Activated CD8-positive, alpha-beta memory T cell treated with anti-CD3 and anti-CD28 coated beads, Interleukin-2, amount 50 U/mL, for 4 hours (primary cell): ENCODE results near the gene PHLDA3.
A peak's percentile ranks its signal among the peaks of the same experiment; 100 is the strongest.

Experiments used
- DNase-seq: peaks from one replicate; pipeline ENCODE4 v3.0.0-alpha.2; 2020

The PHLDA3 gene

GRCh38 chr1:201460814-201461644 is 8.0 kb downstream of the PHLDA3 start:
- no peak for DNase-seq

GRCh38 chr1:201459775-201460174 is 9.2 kb downstream of the PHLDA3 start:
- no peak for DNase-seq

DNA sequence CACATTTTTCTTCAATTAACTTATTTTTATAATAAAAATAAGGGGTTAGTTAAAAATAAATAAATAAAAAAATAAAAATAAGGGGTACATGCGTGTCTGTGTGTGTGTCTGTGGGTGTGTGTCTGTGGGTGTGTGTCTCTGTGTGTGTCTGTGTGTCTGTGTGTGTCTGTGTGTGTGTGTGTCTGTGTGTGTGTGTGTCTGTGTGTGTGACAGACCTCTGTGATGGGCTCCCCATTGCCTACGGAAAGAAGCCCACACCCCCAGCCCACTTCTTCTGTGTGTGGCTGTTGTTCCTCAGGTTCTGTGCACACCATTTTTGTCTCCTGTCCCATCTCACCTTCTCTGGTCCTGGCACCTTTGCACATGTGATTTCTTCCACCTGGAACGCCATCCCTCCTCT is 9.9 kb downstream of the PHLDA3 start:
- no peak for DNase-seq

DNA sequence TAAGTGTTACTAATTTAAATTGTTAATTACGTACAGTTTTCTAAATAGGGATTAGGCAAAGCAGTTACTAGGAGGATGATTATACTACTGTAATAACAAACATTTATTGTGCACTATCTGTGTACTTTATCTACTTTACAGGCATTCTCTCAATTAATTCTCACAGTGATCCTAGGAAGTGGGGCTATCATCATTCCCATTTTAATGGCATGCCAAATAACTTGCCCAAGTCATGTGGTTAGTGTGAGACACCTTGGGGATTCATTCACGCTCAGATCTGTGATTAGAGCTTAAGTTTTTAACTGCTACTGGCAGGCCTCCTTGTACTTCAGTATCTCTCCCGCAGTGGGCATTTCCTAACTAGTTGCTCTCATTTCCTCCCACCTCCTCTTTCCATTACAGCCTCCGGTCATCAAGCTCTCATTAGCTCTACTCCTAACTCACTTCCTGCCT is 11.5 kb downstream of the PHLDA3 start:
- no peak for DNase-seq

DNA sequence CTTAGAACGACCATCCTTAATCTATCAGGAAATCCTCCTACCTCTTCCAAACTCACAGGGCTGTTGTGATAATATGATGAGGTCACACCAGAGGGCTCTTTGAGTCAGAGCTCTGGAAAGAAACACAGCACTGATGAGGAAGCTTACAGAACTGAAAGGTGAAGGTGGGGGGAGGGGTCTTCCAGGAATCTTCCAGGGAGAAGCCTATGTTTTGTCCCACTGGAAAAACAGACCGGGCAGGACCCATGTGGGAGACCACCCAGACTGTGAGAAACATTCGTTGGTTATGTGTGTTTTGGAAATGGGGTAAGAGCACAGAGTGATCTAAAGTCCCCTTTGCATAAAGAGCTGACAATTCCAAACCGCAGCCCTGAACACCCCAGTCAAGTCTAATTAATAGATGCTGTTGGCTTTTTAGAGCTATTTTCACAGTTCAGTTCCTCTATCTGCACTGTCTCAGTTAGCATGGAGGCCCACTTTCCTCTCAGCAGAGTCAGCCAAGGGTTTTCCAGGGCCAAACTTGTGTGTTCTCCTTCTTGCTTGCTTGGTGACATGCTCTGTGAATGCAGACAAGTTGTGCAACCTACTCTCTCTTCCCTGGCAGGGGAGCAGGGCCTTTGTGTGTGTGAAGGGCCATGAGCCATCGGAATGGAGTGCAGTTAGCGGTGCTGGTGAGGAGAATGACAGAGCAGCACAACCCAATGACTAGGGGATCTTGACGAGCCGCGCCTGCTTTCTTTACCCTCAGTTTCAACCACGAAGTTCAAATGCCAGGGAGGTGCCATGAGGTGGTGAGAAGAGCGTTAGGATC is 12.3 kb downstream of the PHLDA3 start:
- DNase-seq = no peak

DNA sequence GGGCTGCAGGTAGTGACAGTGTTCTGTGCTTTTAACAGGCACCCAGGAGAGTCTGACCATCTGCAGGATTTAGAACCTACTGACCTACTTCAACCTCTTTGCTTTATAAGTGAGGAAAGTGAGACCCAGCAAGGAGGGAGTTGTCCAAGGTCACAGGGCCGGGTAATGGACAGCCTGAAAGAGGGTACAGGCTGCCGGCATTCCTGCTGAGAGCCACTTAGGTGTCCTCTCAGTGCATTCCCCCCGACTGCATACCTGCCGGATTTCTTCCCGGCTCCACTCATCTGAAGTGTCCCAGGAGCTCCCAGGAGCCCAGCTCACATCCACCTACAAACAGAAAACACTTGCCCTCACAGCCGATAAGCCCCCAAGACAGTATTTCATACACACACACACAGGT is 13.9 kb downstream of the PHLDA3 start:
- DNase-seq = no peak

- no peak for DNase-seq
Measured at GRCh38 chr1:201454608-201455007, 14.4 kb downstream of the PHLDA3 start.

- no peak for DNase-seq
Measured at GRCh38 chr1:201452866-201453265, 16.1 kb downstream of the PHLDA3 start.

GRCh38 chr1:201450721-201451291 is 18.2 kb downstream of the PHLDA3 start:
- no peak for DNase-seq

DNA sequence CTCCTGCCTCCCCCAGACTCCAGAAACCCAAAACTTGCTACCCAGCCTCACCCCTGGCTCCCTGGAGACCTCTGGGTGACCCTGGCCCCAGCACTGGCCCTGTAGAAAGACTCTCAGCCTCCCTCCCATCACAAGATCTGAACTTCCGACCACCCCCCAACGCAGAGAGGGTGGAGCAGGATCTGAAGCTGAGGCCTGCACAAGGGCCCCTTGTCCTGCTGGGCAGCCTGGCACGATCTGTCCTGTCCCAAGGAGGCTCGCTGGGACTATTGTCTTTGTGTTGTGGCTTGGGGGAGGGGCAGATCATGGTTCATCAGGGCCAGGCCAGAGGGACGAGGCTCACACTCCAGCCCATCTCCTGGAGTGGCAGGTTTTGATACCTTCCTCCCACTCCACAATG is 20.0 kb downstream of the PHLDA3 start:
- DNase-seq = no peak

DNA sequence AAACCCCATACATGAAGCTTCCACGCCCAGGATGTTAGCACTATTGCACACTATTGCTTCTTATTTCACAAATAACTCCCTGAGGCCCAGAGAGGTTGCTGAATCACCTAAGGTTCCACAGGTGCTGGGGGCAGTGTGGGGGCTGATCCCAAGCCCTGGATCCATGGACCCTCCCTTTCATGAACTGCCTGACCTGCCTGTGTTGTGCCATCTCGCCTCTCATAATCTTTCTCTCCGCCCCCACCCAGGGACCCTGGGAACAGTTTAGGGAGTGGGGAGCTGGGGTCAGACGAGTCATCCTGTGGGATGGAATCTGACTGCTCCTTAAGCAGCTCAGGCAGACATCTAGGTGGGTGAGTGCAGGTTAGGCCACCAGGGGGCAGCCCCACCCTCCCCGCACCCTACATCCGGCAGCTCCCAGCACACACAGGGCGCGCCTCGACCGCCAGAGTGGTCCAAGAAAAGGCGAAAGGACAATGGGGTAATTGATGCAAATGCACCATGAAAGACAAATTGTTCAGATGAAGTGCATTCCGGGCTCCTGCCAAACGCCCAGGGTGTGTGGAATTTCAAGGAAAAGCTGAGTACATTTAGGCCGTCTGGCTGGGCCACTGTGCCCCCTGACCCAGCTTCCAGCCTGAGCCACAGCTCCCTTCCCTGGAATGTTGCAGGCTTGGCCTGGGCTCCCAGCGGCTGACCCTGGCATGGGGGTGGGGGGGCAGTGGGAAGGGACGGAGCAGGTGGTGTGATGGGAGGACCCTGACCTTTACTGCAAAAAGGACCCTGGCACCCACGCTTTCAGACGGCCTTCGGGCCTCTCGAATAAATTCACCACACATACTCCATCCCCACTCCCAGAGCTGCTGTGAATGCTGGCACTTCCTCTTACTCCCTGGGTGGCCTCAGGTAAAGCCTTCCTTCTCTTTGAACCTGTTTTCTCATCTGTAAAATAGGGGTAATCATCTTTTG is 20.8 kb downstream of the PHLDA3 start:
- DNase-seq = peak; percentile 57

DNA sequence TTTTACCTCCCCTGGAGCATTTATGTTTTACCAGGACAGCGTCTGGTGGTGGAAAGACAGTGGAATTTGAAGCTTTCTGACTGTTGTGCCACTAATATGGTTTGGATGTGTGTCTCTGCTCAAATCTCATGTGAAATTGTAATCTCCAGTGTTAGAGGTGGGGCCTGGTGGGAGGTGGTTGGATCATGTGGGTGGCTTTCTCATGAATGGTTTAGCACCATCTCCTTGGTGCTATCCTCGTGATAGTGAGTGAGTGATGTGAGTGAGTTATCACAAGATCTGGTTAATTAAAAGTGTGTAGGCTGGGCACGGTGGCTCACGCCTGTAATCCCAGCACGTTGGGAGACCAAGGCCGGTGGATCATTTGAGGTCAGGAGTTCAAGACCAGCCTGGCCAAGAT is 23.7 kb downstream of the PHLDA3 start:
- DNase-seq = no peak

DNA sequence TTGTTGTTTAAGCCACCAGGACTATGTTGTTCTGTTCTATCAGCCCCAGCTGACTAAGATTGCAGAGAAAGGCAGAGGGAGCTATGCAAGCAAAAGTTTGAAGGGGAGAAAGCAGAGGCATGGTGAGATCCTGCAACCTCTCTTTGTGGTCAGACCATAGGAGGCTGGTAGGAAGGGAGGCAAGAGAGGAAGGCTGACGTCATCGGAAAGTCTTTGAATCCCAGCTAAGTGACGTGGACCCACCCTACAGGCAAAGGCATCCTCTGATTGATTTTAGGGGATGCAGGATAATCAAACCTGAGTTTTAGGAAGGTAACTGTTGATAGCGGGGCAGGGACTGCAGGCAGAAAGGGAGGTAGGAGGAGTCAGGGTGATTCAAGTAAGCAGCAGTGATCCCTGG is 24.2 kb downstream of the PHLDA3 start:
- no peak for DNase-seq

DNA sequence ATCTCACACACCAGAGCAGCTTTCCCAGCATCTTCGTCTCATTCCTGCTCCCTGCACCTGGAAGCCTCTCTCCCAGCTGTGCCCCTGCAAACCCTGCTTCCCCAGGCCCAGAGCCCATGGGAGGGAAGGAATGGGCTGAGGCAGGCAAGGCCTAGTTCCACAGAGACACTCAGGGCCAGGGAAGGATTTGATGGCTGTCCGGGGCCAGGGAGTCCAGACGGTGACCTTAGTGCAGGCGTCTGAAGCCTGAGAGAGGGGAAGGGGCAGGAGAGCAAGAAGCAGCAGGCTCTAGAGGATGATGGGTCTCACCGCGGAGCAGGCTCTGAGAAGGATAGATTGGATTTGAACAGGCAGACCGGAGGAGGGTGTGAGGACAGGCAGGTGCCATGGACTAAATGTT is 25.2 kb downstream of the PHLDA3 start:
- no peak for DNase-seq

DNA sequence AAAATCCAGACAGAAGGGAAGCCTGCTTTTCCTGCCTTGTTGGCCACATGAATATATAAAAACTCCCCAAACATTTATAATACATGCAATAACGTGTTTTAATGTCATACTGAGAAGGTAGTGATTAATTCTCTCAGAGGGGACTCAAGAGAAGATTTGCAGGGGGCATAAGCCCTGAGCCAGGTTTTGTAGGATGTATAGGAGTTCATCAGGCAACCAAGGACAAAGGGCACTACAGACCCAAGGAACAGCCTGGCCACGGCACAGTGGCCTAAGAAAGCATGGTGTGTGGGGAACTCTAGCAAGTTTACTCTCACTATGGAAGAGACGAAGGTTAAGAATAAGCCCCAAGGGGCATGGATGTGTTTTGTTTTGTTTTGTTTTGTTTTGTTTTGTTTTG is 32.0 kb downstream of the PHLDA3 start:
- DNase-seq = no peak

GRCh38 chr1:201436393-201436792 is 32.6 kb downstream of the PHLDA3 start:
- DNase-seq = no peak

- no peak for DNase-seq
Measured at GRCh38 chr1:201434266-201434665, 34.7 kb downstream of the PHLDA3 start.

GRCh38 chr1:201433609-201434008 is 35.4 kb downstream of the PHLDA3 start:
- DNase-seq = no peak

DNA sequence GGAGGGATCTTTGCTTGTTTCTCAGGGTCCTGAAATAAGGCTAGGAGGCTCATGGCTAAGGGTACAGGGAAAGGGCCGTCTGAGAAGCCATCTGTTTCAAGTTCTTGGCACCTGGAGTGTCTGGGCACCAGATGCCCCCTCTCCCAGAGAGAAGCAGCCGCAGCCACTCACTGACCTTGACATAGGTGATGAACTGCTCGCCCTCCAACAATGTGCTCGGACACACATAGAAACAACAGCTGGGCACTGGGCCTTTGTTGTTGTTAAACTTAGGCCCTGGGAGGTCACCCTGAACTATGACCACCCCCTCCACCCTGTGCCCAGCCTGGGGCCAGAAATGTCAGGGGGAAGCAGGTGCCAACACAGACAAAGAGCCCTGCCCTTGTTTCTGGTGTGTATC is 38.2 kb downstream of the PHLDA3 start:
- DNase-seq = no peak

GRCh38 chr1:201429736-201430501 is 39.1 kb downstream of the PHLDA3 start:
- DNase-seq = no peak

- no peak for DNase-seq
Measured at GRCh38 chr1:201427963-201428362, 41.0 kb downstream of the PHLDA3 start.
